Activated B cell treated with CpG ODN at 0.5 μM for 24 hours (primary cell): ENCODE measurements around the gene MACROH2A1. TPM values are rescaled to one million over a fixed set of nuclear protein-coding genes. Genes with fewer than 3 reads are reported as not detected.

Source experiments
- ATAC-seq: fragments of 200-7000 bp; cut with Tn5 transposase; one replicate; pipeline ENCODE4 v1.10.0; 2021; ENCODE audit warnings: low read depth, mild to moderate bottlenecking, moderate library complexity
- CTCF ChIA-PET: fragments of 350-600 bp; sonication (Branson Sonifier 250); formaldehyde crosslinking; loops from one replicate; lab custom pipeline; 2021; ENCODE audit warnings: antibody characterized with exemption; lab: Charles Lee
- POLR2A ChIA-PET: fragments of 350-600 bp; sonication (Branson Sonifier 250); formaldehyde crosslinking; loops from one replicate; lab custom pipeline; 2021; ENCODE audit warnings: antibody characterized with exemption; lab: Charles Lee
- DNase-seq: peaks from one replicate; pipeline ENCODE4 v3.0.0; 2022
- H3K27ac Mint-ChIP-seq: one replicate; pipeline ENCODE4 v1.8.0; 2020; ENCODE audit warnings: mixed read lengths
- H3K27me3 Mint-ChIP-seq: one replicate; pipeline ENCODE4 v1.8.0; 2021; ENCODE audit warnings: mixed read lengths
- H3K36me3 Mint-ChIP-seq: one replicate; pipeline ENCODE4 v1.8.0; 2021; ENCODE audit warnings: low read depth, mixed read lengths
- H3K4me1 Mint-ChIP-seq: one replicate; pipeline ENCODE4 v1.8.0; 2021; ENCODE audit warnings: mixed read lengths
- H3K4me3 Mint-ChIP-seq: one replicate; pipeline ENCODE4 v1.8.0; 2020; ENCODE audit warnings: mild to moderate bottlenecking, mixed read lengths
- H3K9me3 Mint-ChIP-seq: one replicate; pipeline ENCODE4 v1.8.0; 2020; ENCODE audit warnings: mixed read lengths
- intact Hi-C: fragments of 100-400 bp; cut with micrococcal nuclease; formaldehyde crosslinking; loops from one replicate; pipeline ENCODE4 v1.15.1; 2024
- total RNA-seq: library from RNA; stranded (reverse); gene quantifications from 2 replicates; pipeline ENCODE4 v1.2.3, GENCODE V29; 2022
- TF ChIP-seq, protein P1 (sequence below): fragments of 200-600 bp; IDR thresholded peaks from one replicate; pipeline ENCODE4 v1.8.0; 2022; ENCODE audit warnings: antibody characterized with exemption, mild to moderate bottlenecking

MACROH2A1 gene
- total RNA-seq, 1 donor from 2014 or later = 125 TPM

DNA sequence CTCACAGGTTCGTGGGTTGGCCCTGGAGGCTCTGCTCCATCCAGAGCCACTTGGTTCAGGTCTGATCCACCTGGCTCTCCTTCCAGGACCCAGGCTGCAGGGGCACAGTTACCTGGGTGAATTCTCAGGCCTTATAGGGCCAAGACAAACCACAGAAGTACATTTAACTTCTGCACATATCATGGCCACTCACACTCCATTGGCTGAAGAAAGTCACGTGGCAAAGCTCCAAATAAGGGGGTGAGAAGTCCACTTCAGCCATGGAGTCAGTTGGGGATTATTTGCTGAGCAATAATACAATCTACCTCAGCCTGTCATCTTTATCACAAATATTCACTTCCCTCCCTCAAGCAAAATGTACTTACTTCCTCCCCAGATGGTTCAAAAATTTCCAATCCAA, 83.6 kb downstream of the MACROH2A1 start:
- no peak overlapping the region for H3K27ac Mint-ChIP-seq
- no peak for DNase-seq
- intact Hi-C loops = no loop called here
- ATAC-seq = no peak
- H3K27me3 Mint-ChIP-seq = no peaks in the 10 kb centered on the region
- H3K36me3 Mint-ChIP-seq = no peaks in the 10 kb centered on the region
- TF ChIP-seq, protein P1, sequence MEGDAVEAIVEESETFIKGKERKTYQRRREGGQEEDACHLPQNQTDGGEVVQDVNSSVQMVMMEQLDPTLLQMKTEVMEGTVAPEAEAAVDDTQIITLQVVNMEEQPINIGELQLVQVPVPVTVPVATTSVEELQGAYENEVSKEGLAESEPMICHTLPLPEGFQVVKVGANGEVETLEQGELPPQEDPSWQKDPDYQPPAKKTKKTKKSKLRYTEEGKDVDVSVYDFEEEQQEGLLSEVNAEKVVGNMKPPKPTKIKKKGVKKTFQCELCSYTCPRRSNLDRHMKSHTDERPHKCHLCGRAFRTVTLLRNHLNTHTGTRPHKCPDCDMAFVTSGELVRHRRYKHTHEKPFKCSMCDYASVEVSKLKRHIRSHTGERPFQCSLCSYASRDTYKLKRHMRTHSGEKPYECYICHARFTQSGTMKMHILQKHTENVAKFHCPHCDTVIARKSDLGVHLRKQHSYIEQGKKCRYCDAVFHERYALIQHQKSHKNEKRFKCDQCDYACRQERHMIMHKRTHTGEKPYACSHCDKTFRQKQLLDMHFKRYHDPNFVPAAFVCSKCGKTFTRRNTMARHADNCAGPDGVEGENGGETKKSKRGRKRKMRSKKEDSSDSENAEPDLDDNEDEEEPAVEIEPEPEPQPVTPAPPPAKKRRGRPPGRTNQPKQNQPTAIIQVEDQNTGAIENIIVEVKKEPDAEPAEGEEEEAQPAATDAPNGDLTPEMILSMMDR = no peak
- ChIA-PET CTCF (no interaction called here), POLR2A (no interaction called here)
- no peaks in the 10 kb centered on the region for H3K9me3 Mint-ChIP-seq
- no peak overlapping the region for H3K4me3 Mint-ChIP-seq
- peaks cover 13% of the 10 kb centered on the region for H3K4me1 Mint-ChIP-seq

DNA sequence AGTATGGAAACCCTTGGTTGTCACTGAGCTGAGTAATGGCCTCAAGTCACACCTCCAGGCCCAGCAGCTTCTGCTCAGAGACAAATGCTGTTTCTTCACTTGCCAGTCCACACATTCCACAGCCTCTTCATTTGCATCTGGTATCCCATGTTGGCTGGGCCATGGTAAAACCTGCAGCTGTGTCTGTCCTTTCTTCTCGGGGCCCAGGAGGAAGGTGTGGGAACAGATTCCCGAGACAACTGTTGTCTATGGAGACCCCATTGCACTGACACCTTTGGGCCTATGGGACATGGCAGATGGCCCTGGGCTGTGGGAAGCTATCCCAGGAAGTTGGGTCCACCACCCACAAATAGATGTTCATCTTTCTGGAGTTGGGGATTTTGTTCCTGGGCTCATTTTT, 85.1 kb downstream of the MACROH2A1 start:
- intact Hi-C loops = no loop called here
- H3K9me3 Mint-ChIP-seq = no peaks in the 10 kb centered on the region
- H3K27me3 Mint-ChIP-seq = peaks cover 7% of the 10 kb centered on the region
- DNase-seq = no peak
- CTCF ChIA-PET = no interaction called here
- H3K4me3 Mint-ChIP-seq = no peak overlapping the region
- H3K36me3 Mint-ChIP-seq = no peaks in the 10 kb centered on the region
- no peak for ATAC-seq
- no peak overlapping the region for H3K27ac Mint-ChIP-seq
- TF ChIP-seq, protein P1 = no peak
- POLR2A ChIA-PET = no interaction called here
- peaks cover 13% of the 10 kb centered on the region for H3K4me1 Mint-ChIP-seq

DNA sequence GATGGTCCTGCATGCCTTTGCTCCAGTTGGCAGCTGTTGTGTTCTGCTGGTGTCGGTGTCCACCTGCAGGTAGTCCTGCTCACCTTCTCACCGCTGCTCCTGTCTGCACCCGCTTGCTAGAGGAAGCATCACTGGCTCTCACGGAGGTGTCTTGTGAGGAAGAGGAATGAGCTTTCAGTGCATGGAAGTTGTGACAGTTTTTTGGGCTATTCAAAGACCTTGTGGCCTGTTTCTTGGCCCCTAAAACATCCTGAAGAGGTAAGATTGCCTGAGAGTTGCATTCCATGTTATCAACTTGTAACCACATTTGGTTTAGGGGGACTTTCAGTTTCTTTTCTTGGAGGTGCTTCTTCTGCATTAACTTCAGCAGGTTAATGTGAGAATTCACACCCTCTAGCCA, 85.6 kb downstream of the MACROH2A1 start:
- TF ChIP-seq, protein P1 = no peak
- peaks cover 13% of the 10 kb centered on the region for H3K4me1 Mint-ChIP-seq
- H3K9me3 Mint-ChIP-seq = no peaks in the 10 kb centered on the region
- ChIA-PET CTCF (no interaction called here), POLR2A (no interaction called here)
- intact Hi-C loops = no loop called here
- DNase-seq (no peak), ATAC-seq (no peak)
- no peak overlapping the region for H3K4me3 Mint-ChIP-seq
- no peaks in the 10 kb centered on the region for H3K36me3 Mint-ChIP-seq
- H3K27me3 Mint-ChIP-seq = peaks cover 10% of the 10 kb centered on the region
- no peak overlapping the region for H3K27ac Mint-ChIP-seq

DNA sequence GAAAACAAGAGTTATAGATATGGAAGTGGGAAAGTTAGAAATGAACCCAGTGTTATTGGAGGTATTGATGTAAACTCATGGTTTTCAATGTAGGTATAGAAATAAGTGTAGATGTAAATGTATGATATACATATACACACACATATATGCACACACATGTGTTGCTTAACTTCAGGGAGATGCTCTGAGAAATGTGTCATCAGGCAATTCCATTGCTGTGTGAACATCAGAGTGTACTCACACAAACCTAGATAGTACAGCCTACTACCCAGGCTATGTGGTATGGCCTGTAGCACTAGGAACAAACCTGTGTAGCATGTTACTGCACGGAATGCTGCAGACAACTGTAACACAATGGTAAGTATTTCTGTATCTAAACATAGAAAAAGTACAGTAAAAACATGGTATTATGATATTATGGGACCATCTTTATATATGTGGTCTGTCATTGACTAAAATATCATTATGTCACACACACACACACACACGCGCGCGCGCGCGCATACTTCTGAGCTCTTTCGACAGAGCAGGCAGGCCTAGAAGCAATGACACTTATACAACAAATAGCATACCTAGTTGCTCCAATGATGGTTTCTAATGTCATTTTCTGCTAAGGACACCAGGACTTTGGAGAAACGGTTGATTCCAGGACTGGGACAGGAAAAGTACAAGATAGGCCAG, 86.6 kb downstream of the MACROH2A1 start:
- H3K4me1 Mint-ChIP-seq = peaks cover 13% of the 10 kb centered on the region
- peaks cover 11% of the 10 kb centered on the region for H3K27me3 Mint-ChIP-seq
- CTCF ChIA-PET = no interaction called here
- H3K36me3 Mint-ChIP-seq = no peaks in the 10 kb centered on the region
- no peak overlapping the region for H3K27ac Mint-ChIP-seq
- no peak for ATAC-seq
- intact Hi-C loops = no loop called here
- no peak overlapping the region for H3K4me3 Mint-ChIP-seq
- TF ChIP-seq, protein P1 = no peak
- H3K9me3 Mint-ChIP-seq = no peaks in the 10 kb centered on the region
- no peak for DNase-seq
- POLR2A ChIA-PET = no interaction called here

DNA sequence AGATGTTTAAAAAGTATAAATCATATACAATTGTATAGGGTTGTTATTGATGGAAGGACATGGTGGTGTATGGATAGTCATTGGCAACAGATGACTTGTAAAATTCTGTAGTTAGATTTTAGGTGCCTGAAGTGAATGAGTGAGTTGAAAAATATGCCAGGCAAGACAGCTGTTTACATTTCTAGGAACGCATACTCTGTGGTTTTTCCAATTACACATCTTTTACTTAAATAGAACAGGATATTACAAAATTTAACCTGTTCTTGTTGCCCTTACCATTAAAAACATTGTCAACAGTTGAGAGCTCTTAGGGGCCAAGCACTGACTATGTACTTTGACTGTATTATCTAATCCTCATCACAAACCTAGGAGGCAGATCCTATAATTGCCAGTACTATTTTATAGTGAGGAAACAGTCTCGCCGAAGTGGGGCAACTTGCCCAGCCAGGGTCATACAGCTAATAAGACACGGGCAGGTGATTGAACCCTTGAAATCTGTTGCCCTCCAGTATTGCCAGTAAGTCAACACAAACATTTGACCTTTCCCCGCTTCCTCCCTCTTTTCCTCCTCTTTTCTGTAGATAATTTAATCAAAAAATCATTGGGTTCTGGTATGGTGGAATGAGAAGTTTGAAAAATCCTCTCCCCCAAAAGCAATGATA, 88.6 kb downstream of the MACROH2A1 start:
- Mint-ChIP-seq H3K9me3 (no peaks in the 10 kb centered on the region), H3K4me1 (peaks cover 13% of the 10 kb centered on the region), H3K4me3 (no peak overlapping the region), H3K27me3 (peaks cover 16% of the 10 kb centered on the region), H3K36me3 (no peaks in the 10 kb centered on the region), H3K27ac (no peak overlapping the region)
- intact Hi-C loops = no loop called here
- DNase-seq (no peak), ATAC-seq (no peak)
- TF ChIP-seq, protein P1 = no peak
- CTCF ChIA-PET = no interaction called here
- POLR2A ChIA-PET = no interaction called here
